ENCODE measurements around the gene SPHK2.
A peak's percentile ranks its signal among the peaks of the same experiment; 100 is the strongest.
"Not testable (repeated sequence)": the region's sequence is repeated elsewhere in the genome, so short reads cannot be mapped to it uniquely, and the experiment has no call there.

Gene SPHK2

DNA sequence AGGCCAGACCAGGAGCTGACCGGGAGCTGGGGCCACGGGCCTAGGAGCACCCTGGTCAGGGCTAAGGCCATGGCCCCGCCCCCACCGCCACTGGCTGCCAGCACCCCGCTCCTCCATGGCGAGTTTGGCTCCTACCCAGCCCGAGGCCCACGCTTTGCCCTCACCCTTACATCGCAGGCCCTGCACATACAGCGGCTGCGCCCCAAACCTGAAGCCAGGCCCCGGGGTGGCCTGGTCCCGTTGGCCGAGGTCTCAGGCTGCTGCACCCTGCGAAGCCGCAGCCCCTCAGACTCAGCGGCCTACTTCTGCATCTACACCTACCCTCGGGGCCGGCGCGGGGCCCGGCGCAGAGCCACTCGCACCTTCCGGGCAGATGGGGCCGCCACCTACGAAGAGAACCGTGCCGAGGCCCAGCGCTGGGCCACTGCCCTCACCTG lies 6.6 kb downstream of the SPHK2 start:
- DNase-seq, result no peak

DNA sequence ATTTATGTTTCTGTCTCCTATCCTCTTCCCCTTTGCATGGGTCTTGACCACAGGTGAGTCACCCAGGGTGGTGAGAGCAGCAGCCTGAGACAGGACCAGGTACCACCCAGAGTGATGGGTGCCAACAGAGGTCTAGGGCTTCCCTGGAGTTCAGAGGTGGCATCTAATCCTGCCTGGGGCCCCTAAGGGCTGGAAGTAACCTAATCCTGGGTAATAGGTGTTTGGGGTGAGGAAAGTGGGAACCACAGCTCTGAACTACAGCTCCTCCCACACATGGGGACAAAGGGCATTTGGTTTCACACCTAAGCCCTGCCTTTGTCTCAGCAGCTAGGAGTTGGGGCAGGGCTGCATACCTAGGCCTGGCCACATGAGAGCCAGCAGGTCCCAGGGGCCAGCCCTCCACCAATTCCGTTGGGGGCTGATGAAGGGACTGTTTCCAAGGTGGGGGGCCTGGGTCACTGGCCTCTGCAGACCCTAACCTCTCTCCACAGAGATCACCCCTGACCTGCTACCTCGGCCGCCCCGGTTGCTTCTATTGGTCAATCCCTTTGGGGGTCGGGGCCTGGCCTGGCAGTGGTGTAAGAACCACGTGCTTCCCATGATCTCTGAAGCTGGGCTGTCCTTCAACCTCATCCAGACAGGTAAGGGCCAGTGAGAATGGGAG lies 8.0 kb downstream of the SPHK2 start:
- DNase-seq, result no peak

DNA sequence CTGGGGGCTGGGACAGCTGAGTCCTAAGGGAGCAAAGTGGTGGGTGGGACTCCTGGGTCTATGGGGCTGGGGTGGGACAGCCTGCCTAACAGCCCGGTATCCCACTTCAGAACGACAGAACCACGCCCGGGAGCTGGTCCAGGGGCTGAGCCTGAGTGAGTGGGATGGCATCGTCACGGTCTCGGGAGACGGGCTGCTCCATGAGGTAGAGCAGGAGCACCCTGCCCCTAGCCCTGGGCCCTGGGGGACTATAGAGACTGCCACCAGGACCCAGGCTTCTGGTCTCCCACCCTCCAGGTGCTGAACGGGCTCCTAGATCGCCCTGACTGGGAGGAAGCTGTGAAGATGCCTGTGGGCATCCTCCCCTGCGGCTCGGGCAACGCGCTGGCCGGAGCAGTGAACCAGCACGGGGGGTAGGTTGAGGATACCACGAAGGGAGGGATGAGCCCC lies 8.6 kb downstream of the SPHK2 start:
- DNase-seq, result no peak

DNA sequence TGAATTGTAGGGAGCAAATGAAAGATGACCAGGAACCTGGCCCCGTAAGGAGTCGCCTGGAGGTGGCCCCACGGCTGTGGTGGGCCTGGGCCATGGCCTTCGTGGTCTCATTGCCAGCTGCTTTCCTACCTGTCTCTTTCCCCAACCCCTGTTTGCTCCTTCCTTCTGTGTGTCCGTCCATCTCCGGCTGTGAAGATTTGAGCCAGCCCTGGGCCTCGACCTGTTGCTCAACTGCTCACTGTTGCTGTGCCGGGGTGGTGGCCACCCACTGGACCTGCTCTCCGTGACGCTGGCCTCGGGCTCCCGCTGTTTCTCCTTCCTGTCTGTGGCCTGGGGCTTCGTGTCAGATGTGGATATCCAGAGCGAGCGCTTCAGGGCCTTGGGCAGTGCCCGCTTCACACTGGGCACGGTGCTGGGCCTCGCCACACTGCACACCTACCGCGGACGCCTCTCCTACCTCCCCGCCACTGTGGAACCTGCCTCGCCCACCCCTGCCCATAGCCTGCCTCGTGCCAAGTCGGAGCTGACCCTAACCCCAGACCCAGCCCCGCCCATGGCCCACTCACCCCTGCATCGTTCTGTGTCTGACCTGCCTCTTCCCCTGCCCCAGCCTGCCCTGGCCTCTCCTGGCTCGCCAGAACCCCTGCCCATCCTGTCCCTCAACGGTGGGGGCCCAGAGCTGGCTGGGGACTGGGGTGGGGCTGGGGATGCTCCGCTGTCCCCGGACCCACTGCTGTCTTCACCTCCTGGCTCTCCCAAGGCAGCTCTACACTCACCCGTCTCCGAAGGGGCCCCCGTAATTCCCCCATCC lies 9.4 kb downstream of the SPHK2 start:
- no peak for DNase-seq

DNA sequence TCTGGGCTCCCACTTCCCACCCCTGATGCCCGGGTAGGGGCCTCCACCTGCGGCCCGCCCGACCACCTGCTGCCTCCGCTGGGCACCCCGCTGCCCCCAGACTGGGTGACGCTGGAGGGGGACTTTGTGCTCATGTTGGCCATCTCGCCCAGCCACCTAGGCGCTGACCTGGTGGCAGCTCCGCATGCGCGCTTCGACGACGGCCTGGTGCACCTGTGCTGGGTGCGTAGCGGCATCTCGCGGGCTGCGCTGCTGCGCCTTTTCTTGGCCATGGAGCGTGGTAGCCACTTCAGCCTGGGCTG lies 9.9 kb downstream of the SPHK2 start:
- DNase-seq, result no peak

DNA sequence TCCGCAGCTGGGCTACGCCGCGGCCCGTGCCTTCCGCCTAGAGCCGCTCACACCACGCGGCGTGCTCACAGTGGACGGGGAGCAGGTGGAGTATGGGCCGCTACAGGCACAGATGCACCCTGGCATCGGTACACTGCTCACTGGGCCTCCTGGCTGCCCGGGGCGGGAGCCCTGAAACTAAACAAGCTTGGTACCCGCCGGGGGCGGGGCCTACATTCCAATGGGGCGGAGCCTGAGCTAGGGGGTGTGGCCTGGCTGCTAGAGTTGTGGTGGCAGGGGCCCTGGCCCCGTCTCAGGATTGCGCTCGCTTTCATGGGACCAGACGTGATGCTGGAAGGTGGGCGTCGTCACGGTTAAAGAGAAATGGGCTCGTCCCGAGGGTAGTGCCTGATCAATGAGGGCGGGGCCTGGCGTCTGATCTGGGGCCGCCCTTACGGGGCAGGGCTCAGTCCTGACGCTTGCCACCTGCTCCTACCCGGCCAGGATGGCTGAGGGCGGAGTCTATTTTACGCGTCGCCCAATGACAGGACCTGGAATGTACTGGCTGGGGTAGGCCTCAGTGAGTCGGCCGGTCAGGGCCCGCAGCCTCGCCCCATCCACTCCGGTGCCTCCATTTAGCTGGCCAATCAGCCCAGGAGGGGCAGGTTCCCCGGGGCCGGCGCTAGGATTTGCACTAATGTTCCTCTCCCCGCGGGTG lies 10.4 kb downstream of the SPHK2 start:
- DNase-seq, result no peak

DNA sequence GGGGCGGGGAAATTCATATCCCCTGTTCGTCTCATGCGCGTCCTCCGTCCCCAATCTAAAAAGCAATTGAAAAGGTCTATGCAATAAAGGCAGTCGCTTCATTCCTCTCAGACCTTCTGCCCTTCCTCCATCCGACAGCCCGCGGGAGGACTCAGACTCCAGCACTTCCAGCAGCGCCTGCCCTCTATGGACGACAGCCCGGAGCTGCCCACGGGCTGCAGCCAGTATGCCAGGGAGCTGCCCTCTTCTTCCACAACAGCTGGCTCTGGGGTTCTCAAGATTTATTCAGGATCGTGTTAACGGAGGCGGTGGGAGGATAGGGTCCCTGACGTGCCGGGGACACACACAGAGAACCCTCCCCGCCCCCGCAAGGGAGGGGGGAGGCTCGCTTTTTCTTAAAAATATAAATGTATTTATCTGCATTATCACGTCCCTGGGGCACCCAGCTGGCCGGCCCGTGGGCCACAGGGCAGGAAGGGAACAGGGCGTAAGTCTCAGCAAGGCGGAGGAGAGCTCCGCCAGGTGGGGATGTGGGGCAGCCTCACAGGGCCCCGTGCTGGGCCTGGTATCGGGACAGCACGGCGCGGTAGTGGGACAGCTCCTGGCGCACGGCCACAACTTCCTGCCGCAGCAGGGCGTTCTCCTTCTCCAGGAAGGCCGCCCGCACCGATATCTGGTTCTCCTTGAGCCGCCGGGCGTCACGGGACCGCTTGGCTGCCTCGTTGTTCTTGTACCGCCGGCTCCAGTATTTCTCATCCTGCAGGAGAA lies 11.2 kb downstream of the SPHK2 start:
- DNase-seq, result no peak

DNA sequence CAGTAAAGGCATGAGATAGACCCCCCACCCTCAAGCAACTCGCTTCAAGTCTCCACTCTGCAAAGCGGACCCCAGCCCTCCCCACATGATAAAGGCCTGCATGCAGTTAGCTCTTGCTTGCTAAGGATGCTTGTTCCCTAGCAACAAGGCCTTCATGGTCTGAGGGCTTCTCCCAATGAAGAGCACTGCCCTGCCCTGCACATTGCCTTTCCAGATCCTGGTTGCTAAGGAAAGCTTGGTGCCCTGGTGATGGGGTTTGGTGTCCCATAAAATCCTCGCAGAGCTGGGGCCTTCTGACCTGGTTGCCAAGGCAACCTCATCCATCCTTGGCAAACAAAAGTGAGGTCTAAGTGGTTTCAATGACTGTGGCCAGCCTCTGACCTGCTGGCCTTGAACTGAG lies 11.9 kb downstream of the SPHK2 start:
- DNase-seq, result no peak

DNA sequence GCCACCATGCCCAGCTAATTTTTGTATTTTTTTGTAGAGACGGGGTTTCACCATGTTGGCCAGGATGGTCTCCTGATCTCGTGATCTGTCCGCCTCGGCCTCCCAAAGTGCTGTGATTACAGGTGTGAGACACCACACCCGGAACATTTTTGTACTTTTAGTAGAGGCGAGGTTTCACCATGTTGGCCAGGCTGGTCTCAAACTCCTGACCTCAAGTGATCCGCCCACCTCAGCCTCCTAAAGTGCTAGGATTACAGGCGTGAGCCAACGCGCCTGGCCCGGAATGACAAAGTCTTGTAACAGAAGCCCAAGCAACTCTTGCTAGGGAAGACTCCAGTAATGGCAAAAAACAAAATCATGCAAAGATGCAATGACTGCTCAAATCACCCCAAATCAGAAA lies 13.0 kb downstream of the SPHK2 start:
- DNase-seq, result not testable (repeated sequence)

DNA sequence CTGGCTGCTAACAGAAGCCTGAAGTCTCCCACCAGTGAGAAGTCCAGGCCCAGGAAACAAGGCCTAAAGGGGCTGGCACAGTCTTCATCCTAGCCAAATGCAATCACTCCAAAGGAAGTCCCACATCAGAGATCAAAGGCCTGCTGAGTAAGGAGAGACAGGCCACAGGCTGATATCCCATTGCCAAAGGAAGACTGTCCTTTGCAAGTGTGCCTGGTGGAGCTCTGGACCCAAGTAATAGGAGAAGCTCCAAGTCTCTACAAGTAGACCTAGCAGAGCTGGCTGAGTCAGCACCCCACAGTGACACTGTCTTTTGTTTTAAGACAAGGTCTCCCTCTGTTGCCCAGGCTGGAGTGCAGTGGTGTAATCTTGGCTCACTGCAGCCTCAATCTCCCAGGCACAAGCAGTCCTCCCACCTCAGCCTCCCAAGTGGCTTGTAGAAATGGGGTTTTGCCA lies 13.4 kb downstream of the SPHK2 start:
- DNase-seq, result no peak

DNA sequence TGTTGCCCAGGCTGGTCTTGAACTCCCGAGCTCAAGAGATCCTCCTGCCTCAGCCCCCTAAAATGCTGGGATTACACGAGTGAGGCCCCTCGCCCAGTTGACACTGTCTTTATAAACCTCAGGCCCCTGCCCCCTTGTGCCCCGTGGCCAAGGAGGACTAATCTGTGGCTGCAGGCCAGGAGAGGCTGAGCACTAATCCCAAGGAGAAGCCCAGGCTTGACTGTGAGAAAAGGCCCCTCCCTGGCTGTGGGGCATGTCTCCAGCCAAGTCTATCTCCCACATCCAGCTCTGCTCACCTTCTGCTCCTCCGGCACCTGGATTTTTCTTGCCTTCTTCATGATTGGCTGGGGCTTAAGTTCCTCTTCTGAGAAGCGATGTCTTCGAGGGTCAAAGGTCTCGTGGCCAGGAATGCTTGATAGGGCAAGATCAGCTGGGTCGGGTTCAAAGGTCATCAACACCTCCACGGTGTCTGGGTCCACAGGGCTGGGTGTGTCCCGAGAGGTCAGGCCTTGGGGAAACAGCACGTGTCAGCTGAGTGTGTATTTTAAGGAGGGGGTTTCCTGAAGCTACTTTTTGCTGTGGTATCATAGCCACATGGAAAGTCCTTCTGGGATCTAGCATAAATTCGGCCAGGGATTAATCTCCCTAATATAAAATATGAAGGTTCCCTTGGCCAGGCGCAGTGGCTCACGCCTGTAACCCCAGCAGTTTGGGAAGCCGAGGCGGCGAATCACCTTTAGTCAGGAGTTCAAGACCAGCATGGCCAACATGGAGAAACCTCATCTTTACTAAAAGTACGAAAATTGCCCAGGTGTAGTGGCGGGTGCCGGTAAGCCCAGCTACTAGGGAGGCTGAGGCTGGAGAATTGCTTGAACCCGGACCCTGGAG lies 14.1 kb downstream of the SPHK2 start:
- DNase-seq, result no peak

DNA sequence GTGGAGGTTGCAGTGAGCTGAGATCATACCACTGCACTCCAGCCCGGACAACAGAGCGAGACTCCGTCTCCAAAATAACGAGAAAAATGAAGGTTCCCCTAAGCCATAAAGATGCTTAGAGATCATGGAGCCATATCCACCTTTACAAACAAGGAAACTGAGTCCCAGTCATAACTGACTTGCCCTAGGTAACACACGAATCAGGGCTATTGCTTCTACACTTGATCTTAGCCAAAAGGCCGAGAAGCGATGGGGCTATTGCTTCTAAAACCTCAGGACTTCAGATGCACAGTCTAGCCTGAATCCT lies 14.7 kb downstream of the SPHK2 start:
- DNase-seq, result no peak

DNA sequence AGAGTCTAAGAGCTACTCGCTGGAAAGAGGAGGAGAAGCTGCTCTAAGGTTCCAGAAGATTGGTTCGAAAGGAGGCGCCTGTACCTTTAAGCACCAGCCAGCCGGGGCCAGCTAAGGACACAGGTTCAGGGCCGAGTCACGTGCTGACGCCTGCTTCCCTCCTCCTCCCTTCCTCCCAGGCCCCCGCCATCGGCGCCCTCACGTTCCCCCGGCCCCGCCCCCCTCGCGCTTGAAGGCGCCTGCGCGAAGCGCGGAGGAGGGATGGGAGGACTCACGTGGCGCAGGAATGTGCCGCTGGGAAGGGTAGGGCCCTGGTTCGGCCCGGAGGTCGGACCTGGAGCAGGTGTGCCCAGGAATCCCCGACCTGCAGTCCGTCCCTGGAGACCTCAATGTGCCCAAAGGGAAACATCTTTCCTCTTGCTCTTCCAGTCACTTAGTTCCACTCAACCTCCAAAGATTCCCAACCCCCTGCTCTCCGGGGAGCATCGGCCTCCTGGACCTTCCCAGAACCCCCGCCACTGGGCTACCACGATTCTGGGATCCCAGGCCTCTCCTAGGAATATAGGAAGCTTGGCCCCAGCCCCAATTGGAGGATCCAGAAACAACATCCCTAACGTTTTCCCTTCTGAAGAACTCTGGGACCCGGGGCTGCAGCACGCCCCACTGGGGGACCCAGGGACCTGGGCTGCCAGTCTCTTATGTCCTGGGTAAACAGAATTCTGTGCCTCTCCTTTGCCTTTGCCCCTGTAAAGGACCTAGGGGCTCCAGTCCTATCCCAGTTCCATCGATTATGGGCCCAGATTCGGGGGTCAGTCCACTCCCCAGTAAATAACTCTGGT lies 15.3 kb downstream of the SPHK2 start:
- peak; percentile 94 for DNase-seq

DNA sequence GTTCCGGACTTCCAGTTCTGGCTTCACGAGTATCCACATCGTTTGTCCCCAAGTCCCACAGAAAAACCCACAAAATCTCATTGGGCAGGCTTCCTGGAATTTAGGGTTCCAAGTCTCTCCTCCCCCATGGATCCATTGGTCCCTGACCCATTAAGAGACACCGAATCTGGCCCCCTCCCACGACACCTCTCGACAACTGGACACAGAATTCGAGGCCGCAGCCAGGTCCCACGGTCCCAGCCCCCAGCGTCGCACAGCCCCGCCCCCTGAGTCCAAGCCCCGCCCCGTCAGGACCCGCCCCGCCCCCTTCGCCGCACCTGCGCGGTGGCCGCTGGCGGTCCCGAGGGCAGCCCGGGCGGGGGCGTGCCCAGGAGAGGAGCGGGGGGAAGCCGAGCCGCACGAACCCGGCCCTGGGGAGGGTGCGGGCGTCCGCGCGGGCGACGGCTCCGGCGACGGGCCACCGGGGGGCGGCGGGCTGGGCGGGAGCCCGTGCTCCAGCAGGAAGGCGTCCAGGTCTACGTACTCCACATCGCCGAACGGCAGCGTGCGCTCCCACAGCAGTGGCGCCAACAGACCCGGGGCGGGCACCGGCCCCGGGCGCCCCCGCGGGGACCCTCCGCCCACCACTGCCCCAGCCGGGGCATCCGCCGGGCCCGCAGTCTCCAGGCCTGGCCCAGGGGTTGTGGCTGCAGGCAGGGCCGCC lies 16.1 kb downstream of the SPHK2 start:
- peak; percentile 71 for DNase-seq

DNA sequence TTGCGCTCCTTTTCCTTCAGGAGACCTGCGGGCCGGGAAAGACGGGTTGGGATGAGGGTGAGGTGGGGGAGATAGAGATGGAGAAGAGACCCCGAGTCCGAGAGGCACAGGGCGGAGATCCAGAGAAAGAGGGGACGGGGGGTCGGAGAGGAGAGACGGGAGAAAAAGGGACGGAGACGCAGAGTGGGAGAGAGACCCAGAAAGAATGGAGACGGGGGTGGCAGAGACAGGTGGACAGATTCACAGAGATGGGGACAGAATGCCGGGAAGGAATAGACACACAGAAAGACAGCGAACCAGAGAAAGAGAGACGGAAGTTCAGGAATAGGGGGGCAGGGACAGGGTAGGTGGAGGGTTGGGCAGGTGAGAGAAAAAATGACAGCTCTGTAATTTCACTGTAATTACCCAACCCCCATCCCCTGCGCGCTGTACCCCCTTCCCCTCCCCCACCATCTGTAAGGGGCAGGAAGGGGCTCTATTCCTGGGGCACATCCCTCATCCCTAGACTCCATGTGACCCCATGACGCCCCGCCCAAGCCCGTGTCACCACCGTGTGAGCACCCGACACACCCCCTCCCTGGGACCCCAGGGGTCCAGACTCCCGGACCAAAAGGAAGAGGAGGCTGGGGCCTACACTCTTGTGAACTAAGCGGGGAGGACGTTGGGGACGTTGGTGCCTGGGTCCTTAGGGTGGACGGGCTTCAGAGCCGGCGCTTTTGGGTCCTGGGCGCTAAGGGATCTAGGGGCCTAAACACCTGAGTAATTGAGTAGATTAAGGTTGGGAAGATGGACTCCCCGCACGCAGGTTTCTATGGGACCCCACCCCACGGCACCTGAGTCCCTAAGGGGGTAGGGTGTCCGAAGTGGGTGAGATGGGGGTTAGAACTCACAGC lies 16.9 kb downstream of the SPHK2 start:
- DNase-seq, result no peak

DNA sequence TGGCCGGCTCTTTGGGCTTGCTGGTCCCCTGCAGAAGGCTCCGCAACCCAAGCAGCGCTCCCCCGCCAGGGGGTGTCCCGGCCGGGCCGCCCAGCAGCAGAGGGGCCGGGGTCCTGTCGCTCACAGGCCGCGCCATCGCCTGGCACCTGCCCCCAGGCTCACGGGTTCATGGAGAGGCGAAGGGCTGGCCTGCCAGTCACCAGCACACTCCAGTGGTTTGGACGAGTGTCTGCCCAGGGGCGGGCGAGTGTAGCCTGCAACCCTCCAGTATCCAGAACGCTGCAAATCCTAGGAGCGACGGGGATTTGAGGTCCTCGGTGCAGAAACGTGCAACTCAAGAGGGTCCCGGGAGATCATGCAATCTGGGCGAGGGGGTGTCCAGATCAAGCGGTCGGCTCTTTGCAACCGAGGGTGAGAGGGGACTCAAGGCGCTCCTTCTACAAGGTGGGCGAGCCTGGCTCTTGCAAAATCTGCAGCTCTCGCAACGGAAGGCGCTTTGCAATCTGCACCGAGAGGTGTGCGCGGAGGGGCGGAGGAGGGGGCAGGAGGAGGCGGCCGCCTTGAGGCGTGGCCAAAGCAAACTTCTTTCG lies 17.6 kb downstream of the SPHK2 start, which contains the start of gene DBP:
Gene DBP, minus strand, starts transcription at position 521 of the 590 bp plus-strand sequence. Its CDS starts 385 bp downstream, at position 136.
- no peak for DNase-seq

DNA sequence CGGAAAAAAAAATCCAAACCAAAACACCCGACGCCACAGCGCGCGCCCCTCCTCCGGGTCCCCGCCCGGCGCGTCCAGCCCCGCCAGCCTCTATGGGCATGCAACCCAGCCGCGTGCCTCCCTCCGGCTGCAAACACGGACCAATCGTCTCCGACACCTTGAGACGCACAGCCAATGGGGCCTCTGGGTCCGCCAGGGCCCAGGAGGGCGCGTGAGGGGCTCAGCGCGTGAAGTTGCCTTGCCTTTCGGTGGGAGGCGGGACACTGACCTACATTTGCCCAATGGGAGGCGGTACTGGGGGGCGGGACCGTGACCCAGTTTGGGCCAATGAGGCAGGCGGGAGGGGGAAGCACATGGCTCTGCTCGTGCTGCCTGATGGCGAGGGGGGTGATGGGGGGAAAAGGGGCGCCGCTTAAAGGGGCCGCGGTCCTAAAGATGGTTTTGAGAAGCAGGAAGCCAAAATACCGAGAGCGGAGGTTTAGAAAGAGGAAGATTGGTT lies 18.2 kb downstream of the SPHK2 start:
- DNase-seq, result peak; percentile 98

DNA sequence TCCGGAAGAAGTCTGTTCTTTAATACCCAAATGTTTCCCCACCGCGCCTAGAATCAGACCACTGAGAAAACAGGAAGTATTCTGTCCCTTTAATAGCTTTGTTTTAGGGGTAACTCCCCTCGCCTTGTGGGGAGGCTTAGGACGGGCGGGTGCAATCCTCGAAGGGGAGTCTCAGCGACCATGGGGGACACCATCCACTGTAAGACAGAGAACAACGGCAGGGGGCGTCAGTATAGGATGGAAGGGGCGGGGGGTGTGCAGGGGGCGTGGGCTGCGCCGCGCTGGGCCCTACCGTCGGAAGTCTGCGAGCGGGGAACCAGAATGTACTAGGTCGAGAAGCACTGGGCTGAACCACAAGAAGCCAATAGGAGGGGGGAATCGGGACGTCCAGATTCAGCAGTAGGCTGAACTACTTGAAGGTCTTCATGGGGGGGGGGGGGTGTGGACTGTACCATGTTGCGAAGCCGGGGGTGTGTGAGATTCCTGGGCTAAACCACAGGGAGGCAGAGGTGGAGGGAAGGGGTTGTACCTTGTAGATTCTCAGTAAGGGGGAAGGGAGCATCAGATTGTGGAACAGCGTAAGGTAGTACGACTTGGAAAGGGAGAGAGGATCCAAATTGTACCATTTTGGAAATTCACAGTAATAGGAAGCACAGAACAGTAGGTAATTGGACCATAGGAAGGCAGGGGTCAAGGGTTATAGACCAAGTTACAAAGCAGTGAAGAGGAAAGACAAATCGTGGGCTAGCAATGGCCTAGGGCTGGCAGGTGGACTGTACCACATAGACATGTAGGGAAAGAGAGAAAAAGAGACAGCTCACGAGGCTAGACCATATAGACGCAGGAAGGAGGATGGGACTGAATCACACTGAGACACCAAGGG lies 18.9 kb downstream of the SPHK2 start:
- DNase-seq, result peak; percentile 87

Measured in activated CD4-positive, alpha-beta T cell treated with anti-CD3 and anti-CD28 coated beads, Interleukin-2, amount 50 U/mL, for 16 hours (primary cell).